HFFc6 (cell line): ENCODE measurements around the gene WNT9A. TPM values are rescaled to one million over a fixed set of nuclear protein-coding genes. Genes with fewer than 3 reads are reported as not detected.

Experiments used
- DNase-seq: peaks from one replicate; pipeline ENCODE4 v3.0.0-alpha.2; 2018
- H3K27ac Mint-ChIP-seq: 2 replicates; pipeline ENCODE4 v1.8.0; 2020; ENCODE audit warnings: mild to moderate bottlenecking, mixed read lengths
- H3K27me3 Mint-ChIP-seq: 2 replicates; pipeline ENCODE4 v1.8.0; 2021; ENCODE audit warnings: mild to moderate bottlenecking, moderate library complexity, mixed read lengths; ENCODE audit not compliant: insufficient read depth
- H3K36me3 Mint-ChIP-seq: 2 replicates; pipeline ENCODE4 v1.8.0; 2021; ENCODE audit warnings: low read depth, mixed read lengths
- H3K4me1 Mint-ChIP-seq: 2 replicates; pipeline ENCODE4 v1.8.0; 2020; ENCODE audit warnings: low read depth, mixed read lengths
- H3K4me3 Mint-ChIP-seq: 2 replicates; pipeline ENCODE4 v1.8.0; 2020; ENCODE audit warnings: mild to moderate bottlenecking, moderate library complexity, mixed read lengths
- H3K9me3 Mint-ChIP-seq: 2 replicates; pipeline ENCODE4 v1.8.0; 2020; ENCODE audit warnings: mild to moderate bottlenecking, mixed read lengths
- CTCF ChIP-seq: fragments of 200-600 bp; sonication (generic); IDR thresholded peaks from 2 replicates; pipeline ENCODE4 v1.5.0; 2021; ENCODE audit warnings: antibody characterized with exemption, mild to moderate bottlenecking
- total RNA-seq, 6 experiments: library from RNA; stranded (reverse); fragmentation: NEBNext Ultra II Directional; extraction: Animal tissue kit (Norgen Biotek cat#: 25700); gene quantifications; 2 replicates in 1 of 6; 3 replicates in 5 of 6; pipeline ENCODE4 v1.2.3, GENCODE V29; 2021

WNT9A gene
- total RNA-seq, 6 experiments from 2014 or later, result 0.17 to 0.67 (median 0.57) TPM

- no peak overlapping the region for H3K27ac Mint-ChIP-seq
- H3K4me3 Mint-ChIP-seq, result no peak overlapping the region
- TF ChIP-seq CTCF, result no peak
- no peak for DNase-seq
- no peaks in the 10 kb centered on the region for H3K4me1 Mint-ChIP-seq
- H3K27me3 Mint-ChIP-seq, result no peaks in the 10 kb centered on the region; the same call in 1 of the 2 replicates
- peaks cover 5% of the 10 kb centered on the region; the same call in 1 of the 2 replicates for H3K9me3 Mint-ChIP-seq
- H3K36me3 Mint-ChIP-seq, result no peaks in the 10 kb centered on the region
Observed at GRCh38 chr1:227924833-227925574, 22.7 kb downstream of the WNT9A start.

- Mint-ChIP-seq H3K27ac (no peak overlapping the region), H3K36me3 (no peaks in the 10 kb centered on the region), H3K9me3 (peaks cover 5% of the 10 kb centered on the region; the same call in 1 of the 2 replicates), H3K4me3 (no peak overlapping the region), H3K27me3 (no peaks in the 10 kb centered on the region; the same call in 1 of the 2 replicates), H3K4me1 (no peaks in the 10 kb centered on the region)
- TF ChIP-seq CTCF, result no peak
- no peak for DNase-seq
Observed at GRCh38 chr1:227924168-227924832, 23.4 kb downstream of the WNT9A start.

DNA sequence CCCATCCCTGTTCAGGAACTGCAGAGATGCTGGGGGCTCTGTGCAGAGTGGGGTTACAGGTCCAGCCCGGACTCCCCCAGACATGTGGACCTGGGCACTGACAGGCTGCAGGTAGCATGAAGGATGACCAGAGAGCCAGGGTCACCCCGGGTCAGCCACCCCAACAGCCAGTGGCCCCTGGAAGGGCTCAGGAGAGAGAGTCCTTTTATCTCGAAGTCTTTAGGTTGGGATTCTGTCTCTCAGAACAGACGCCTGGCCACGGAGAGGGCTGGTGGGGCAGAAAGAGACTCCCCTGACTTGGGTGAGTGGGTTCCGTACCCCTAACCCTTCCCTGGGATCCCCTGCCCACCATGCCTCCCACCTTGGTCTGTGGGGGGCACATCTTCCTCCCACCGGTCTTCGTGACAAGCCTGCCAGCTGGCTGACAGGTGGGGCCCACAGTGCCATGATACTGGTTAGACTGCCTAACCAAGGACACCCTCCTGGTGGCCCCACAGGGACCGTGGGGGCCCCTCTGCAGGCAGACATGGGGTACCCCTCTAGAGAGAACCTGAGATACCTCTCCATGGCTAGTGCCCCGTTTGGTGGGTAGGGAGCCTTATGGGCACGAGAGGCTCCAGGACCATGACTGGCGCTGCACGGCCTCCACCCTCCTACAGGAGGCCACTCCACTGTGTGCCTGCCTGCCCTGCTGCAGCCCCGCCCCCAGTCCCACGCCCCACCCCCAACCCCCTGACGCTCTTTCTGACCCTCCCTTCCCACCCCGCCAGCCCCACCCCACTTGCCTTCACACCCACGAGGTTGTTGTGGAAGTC, 24.2 kb downstream of the WNT9A start:
- Mint-ChIP-seq H3K9me3 (peaks cover 5% of the 10 kb centered on the region; the same call in 1 of the 2 replicates), H3K36me3 (no peaks in the 10 kb centered on the region), H3K27ac (no peak overlapping the region), H3K4me1 (no peaks in the 10 kb centered on the region), H3K4me3 (no peak overlapping the region), H3K27me3 (no peaks in the 10 kb centered on the region)
- DNase-seq, result no peak
- no peak for TF ChIP-seq CTCF

GRCh38 chr1:227922501-227923352, 25.0 kb downstream of the WNT9A start:
- H3K4me3 Mint-ChIP-seq, result no peak overlapping the region
- no peaks in the 10 kb centered on the region for H3K36me3 Mint-ChIP-seq
- no peaks in the 10 kb centered on the region for H3K4me1 Mint-ChIP-seq
- no peak overlapping the region for H3K27ac Mint-ChIP-seq
- no peak for TF ChIP-seq CTCF
- H3K27me3 Mint-ChIP-seq, result no peaks in the 10 kb centered on the region
- DNase-seq, result no peak
- H3K9me3 Mint-ChIP-seq, result peaks cover 5% of the 10 kb centered on the region; the same call in 1 of the 2 replicates
